GM19324 (cell line): ENCODE data around the gene ELMOD3.
"Not testable (repeated sequence)": the region's sequence is repeated elsewhere in the genome, so short reads cannot be mapped to it uniquely, and the experiment has no call there.

Experiments used
- ATAC-seq: cut with Tn5 transposase; IDR thresholded peaks from one replicate; pipeline ENCODE4 v1.9.1; 2021; ENCODE audit warnings: mild to moderate bottlenecking, moderate library complexity; ENCODE audit not compliant: unreplicated experiment, low FRiP score

Gene ELMOD3

DNA sequence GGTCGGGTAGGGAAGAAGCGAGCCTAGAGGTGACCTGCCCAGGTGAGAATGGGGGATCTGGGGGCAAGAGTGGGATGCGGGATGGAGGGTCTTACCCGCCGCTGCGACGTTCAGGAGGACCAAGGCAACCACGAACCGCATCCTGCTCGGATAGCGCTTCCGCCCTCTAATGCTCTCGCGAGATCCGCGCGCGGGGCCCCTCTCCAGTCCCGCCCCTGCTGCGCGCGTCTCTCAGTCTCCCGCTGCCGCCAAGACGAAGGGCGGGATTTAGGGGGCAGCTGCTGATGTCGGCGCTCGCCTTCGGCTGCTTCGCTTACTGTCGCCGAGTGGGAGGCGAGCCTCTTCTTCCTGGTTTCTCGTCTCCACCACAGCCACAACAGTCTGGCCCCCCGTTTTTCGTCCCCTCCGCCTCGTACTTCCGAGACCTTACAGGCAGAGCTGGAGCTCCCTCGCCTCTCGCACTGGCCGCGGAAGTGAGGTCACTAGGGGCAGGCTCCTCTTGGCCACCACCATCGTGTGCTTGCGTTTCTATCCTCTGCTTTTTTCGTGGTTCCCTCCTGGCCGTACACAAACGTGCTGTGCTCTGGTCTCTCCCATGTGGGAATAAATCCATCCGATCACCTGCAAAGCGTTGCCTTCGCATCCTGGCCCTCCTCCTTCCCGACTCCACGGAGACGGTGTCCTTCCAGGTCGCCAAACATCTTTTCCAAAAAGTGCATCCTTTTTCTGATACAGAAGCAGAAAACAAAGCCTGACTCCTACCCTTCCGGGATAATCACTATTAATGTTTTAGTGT lies 26.5 kb upstream of the ELMOD3 start, which contains the start of gene TGOLN2:
TGOLN2 (minus strand) TSS at position 168 of the 796 bp plus-strand sequence; CDS start at position 141, 27 bp downstream.
- peak; percentile 90 for ATAC-seq

DNA sequence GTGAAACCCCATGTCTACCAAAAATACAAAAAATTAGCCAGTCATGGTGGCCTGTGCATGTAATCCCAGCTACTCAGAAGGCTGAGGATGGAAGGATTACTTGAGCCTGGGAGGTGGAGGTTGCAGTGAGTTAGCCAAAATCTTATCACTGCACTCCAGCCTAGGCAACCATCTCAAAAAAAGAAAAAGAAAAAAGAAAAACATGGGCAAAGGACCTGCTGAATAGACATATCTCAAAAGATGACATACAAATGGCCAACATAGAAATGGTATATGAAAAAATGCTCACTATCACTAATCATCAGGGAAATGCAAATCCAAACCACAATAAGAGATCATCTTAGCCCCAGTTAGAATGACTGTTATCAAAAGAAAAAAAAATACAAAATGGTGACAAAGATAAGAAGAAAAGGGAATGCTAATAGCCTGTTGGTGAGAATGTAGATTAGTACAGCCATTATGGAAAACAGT lies 25.4 kb upstream of the ELMOD3 start:
- no peak for ATAC-seq

DNA sequence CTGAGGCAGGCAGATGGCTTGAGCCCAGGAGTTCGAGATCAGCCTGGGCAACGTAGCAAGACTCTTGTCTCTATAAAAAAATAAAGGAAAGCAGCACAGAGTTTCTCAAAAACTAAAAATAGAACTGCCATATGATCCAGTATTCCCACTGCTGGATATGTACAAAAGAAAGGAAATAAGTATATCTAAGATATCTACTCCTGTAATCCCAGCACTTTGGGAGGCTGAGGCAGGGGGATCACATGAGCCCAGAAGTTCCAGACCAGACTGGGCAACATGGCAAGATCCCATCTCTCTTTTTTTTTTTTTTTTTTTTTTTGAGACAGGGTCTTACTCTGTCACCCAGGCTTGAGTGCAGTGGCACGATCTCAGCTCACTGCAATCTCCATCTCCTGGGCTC lies 24.9 kb upstream of the ELMOD3 start:
- not testable (repeated sequence) for ATAC-seq

DNA sequence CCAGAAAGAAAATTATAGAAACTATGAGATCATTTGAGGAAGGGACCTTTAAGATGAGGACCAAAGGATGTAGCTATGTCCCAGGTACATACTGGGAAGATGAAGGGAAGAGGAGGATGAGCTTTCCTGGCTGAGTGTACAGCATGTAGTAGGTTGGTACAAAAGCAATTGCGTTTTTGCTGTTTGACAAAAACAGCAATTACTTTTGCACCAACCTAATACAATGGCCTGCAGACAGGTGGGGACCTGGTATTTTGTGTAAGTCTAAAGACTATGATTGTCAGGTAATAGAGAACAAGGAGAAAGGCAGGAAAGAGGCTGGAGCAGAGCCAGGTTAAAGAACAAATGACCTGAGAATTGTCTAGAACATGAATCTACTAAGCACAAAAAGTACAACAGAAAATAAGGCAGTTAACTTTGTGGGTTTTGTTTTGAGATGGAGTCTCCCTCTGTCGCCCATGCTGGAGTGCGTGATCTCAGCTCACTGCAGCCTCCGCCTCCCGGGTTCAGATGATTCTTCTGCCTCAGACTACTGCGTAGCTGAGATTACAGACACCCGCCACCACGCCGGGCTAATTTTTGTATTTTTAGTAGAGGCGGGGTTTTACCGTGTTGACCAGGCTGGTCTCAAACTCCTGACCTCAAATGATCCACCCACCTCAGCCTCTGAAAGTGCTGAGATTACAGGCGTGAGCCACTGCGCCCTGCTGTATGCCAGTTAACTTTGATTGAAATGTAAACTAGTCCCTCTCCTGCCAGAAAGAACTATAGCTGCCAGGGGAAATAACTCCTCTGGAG lies 23.5 kb upstream of the ELMOD3 start:
- ATAC-seq = no peak

- not testable (repeated sequence) for ATAC-seq
These were observed 20.7 kb upstream of the ELMOD3 start for GRCh38 chr2:85333877-85334276.

- ATAC-seq = no peak
These were observed 19.6 kb upstream of the ELMOD3 start for GRCh38 chr2:85334928-85335327.

GRCh38 chr2:85340034-85340892 lies 14.3 kb upstream of the ELMOD3 start:
- ATAC-seq = no peak

DNA sequence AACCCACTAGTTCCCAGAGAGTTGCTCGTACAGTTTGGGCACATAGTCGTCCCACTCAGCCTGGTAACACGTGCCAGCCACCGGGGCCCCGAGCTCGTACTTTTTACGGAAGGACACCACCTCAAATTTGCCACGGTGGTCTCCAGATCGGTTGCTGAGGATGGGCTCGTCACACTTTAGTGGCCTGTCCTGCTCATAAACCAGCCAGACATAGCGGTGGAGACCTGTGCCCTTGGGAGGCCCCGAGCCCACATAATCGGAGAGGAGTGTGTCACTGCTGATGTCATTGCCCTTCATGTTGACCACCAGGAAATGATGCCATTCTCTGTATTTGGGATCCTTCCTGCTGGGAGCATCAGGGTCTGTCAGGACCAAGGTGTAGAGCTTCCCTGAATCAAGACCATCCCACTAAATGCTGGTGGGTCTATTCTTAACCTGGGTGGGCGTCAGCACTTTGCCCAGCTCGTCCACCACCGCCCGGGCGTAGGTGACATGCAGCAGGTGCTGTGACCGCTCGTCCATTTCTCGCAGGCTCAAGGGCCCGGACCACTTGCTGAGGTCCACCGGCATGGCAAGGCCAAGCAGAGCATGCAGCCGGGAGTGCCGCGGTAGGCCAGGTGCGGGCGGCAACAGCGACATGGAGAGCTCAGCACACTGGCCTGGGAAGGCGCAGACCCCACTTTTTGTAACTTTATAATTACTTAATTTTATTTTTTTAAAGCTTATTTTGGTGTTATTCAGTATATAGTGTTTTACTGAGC lies 13.1 kb upstream of the ELMOD3 start:
- ATAC-seq = no peak

DNA sequence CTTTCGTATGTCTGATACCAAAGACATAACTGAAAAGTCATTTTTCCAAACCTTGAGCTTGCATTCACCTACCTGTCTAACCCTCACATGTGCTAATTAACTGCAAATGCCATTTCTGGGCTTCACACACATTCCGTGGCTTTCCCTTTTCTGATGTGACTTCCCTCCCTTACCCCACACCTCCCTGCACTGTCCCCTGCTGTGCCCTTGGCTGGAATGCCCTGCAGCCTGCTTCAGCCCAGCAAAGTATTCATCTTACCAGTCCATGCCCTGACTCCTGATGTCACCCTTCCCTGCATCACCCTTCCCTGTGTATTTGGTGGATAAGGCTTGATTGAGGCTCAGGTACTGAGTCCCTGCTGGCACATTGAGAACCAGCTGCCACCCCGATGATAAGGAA lies 12.4 kb upstream of the ELMOD3 start:
- ATAC-seq = no peak

GRCh38 chr2:85343207-85343895 lies 11.2 kb upstream of the ELMOD3 start:
- ATAC-seq = not testable (repeated sequence)

DNA sequence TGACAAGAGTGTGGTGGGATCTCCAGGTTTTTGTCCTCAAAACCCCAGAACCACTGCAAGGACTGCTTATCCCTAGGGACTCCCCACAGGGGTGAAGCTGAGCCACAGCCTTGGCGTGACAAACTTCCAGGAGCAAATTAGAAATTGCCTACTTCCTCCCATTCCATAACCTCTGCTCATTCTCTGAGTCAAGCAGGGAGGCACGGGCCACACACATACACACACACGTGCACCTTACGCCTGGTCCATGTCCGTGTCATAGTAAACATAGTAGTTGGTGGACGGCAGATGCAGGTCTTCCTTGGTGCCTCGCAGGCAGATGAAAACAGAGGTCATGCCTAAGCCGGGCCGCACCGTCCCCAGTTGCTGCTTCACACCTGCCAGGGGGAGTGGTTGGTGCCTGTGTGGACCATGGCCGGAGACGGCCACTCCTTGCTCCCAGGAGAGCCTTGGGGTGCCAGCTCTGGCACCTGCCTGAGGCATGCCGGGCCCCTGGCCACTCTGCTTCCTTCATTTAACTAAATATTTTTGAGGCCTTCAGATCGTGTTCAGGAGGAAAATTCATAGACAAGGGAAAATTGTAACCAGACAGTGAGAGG lies 10.1 kb upstream of the ELMOD3 start:
- no peak for ATAC-seq

- no peak for ATAC-seq
These were observed 7.0 kb upstream of the ELMOD3 start for GRCh38 chr2:85347599-85347998.

- peak; percentile 6 for ATAC-seq
These were observed 688 bp upstream of the ELMOD3 start for GRCh38 chr2:85353876-85354285.

GRCh38 chr2:85355073-85355410 lies 473 bp downstream of the ELMOD3 start:
- ATAC-seq = peak; percentile 4

DNA sequence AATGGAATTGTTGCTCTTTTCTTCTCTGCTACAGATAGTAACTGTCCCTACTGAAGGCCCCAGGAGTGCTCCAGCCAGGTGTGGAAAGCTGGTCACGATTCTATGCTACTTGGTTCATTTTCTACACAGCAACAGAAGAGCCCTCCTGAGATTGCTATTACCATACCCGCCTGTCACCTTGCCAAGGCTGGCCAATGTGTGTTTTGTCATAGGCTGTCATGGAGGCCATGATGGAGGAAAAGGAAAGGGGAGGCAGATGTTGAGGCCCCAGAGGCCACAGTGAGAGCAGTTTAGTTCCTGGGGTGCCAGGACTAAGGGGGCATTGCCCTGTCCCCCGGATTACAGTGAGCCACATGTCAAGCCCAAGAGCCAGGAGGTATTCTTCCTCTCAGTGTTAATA lies 952 bp downstream of the ELMOD3 start:
- no peak for ATAC-seq

- no peak for ATAC-seq
These were observed 1.6 kb downstream of the ELMOD3 start for GRCh38 chr2:85356186-85356585.

DNA sequence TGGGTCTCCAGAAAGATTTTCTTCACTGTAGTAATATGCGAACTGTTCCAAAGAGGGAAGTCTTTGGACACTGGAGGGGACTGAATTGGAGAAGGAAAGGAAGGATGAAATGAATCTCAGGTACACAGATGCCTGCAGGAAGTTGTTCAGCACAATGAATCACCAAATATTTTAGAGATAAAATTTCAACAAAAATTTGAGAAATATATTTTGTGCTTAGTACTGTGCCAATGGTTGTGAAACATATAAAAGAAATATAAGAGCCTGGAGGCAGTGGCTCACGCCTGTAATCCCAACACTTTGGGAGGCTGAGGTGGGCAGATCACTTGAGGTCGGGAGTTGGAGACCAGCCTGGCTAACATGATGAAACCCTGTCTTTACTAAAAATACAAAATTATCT lies 3.2 kb downstream of the ELMOD3 start:
- no peak for ATAC-seq

- ATAC-seq = not testable (repeated sequence)
These were observed 8.3 kb downstream of the ELMOD3 start for GRCh38 chr2:85362653-85363387.
